ENCODE data around the gene PRKCD. TPM values are rescaled to one million over a fixed set of nuclear protein-coding genes. Genes with fewer than 3 reads are reported as not detected.

The PRKCD gene
- total and polyA plus RNA-seq, 2 donors (not counting 1 experiment from before 2014, with no cell fraction given): 46.7 to 68.8 TPM

Other genes starting within 250 kb of the PRKCD start
- gene SFMBT1, start 115.1 kb upstream of the PRKCD start, total RNA-seq: 55.8 and 60.3 TPM in 2 replicates
- 9.9 and 11.2 TPM in 2 replicates for gene SFMBT1, start 115.1 kb upstream of the PRKCD start, polyA plus RNA-seq
- gene RFT1, start 30.8 kb upstream of the PRKCD start, total RNA-seq: 28.9 and 30.7 TPM in 2 replicates
- gene RFT1, start 30.8 kb upstream of the PRKCD start, polyA plus RNA-seq: 9.9 and 12.1 TPM in 2 replicates
- 81.0 and 85.8 TPM in 2 replicates for gene TKT, start 94.8 kb downstream of the PRKCD start, total RNA-seq
- gene TKT, start 94.8 kb downstream of the PRKCD start, polyA plus RNA-seq: 44.6 and 69.5 TPM in 2 replicates
- gene DCP1A, start 186.3 kb downstream of the PRKCD start, total RNA-seq: 44.6 and 47.7 TPM in 2 replicates
- 16.6 and 18.3 TPM in 2 replicates for gene DCP1A, start 186.3 kb downstream of the PRKCD start, polyA plus RNA-seq